Measurements from ENCODE around the gene RIC1.
"Not testable (repeated sequence)": the region's sequence is repeated elsewhere in the genome, so short reads cannot be mapped to it uniquely, and the experiment has no call there.

Gene RIC1

DNA sequence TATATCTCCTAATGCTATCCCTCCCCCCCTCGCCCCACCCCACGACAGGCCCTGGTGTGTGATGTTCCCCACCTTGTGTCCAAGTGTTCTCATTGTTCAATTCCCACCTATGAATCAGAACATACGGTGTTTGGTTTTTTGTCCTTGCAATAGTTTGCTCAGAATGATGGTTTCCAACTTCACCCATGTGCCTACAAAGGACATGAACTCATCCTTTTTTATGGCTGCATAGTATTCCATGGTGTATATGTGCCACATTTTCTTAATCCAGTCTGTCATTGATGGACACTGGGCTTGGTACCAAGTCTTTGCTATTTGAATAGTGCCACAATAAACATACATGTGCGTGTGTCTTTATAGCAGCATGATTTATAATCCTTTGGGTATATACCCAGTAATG, 93.8 kb downstream of the RIC1 start:
- not testable (repeated sequence) for H3K4me3 ChIP-seq (ENCODE audit: low read length in 2 of 2); H3K9ac ChIP-seq (ENCODE audit: low read length in 2 of 2); H3K27ac ChIP-seq (ENCODE audit: low read length); H3K4me1 ChIP-seq (ENCODE audit: control insufficient read depth, insufficient read depth, low read length); H3K36me3 ChIP-seq (ENCODE audit: control insufficient read depth in 2 of 2, insufficient read depth in 2 of 2, low read length in 2 of 2); H3K9me3 ChIP-seq (ENCODE audit: control insufficient read depth in 2 of 2, low read length in 2 of 2); H3K27me3 ChIP-seq (ENCODE audit: control insufficient read depth in 1 of 2, insufficient read depth in 2 of 2, low read length in 2 of 2)

GRCh38 chr9:5735072-5735471, 106.2 kb downstream of the RIC1 start:
- no peaks in the 10 kb centered on the region for H3K27me3 ChIP-seq (ENCODE audit: control insufficient read depth in 1 of 2, insufficient read depth in 2 of 2, low read length in 2 of 2)
- H3K9me3 ChIP-seq (ENCODE audit: control insufficient read depth in 2 of 2, low read length in 2 of 2), result no peaks in the 10 kb centered on the region
- peaks cover 10 to 16% of the 10 kb centered on the region in 2 donors for H3K36me3 ChIP-seq (ENCODE audit: control insufficient read depth in 2 of 2, insufficient read depth in 2 of 2, low read length in 2 of 2)
- H3K4me1 ChIP-seq (ENCODE audit: control insufficient read depth, insufficient read depth, low read length), result no peaks in the 10 kb centered on the region
- H3K27ac ChIP-seq (ENCODE audit: low read length), result no peak overlapping the region
- no peak overlapping the region for H3K9ac ChIP-seq (ENCODE audit: low read length in 2 of 2)
- H3K4me3 ChIP-seq (ENCODE audit: low read length in 2 of 2), result no peak overlapping the region

DNA sequence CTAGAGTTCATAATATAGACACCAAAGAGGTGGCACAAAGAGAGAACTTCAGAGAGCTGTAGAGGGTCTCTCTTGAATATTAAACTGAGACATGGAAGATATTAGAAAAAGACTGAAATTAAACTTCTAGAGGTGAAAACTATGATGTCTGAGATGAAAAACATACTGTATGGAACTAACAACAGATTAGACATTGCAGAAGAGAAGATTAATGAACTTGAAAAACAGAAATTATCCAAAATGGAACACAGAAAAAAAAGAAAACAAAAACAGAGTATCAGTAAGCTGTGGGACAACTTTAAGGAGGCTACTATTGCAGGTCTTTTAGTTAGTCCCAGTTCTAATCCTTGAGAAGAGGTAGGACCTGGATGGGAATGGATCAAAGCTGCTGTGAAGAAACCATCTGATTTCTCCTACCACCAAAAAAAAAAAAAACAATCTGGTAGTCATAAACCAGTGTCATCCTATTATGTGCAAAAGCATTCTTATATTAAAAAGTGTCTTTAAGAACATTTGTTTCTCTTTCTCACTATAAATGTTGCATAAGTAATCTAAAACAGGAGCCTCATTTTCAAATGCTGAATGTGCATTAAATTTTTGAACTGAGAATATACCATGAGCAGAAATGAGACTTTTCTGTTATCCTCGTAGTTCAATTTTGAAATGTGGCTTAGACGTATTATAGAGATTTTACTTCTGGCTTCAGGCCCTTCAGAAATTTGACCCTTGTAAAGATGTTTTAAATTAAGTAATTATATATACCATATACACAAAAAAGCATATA, 107.8 kb downstream of the RIC1 start:
- H3K27me3 ChIP-seq (ENCODE audit: control insufficient read depth in 1 of 2, insufficient read depth in 2 of 2, low read length in 2 of 2), result no peaks in the 10 kb centered on the region
- no peaks in the 10 kb centered on the region for H3K4me1 ChIP-seq (ENCODE audit: control insufficient read depth, insufficient read depth, low read length)
- no peaks in the 10 kb centered on the region for H3K9me3 ChIP-seq (ENCODE audit: control insufficient read depth in 2 of 2, low read length in 2 of 2)
- no peak overlapping the region for H3K4me3 ChIP-seq (ENCODE audit: low read length in 2 of 2)
- H3K36me3 ChIP-seq (ENCODE audit: control insufficient read depth in 2 of 2, insufficient read depth in 2 of 2, low read length in 2 of 2), result peaks cover 10 to 16% of the 10 kb centered on the region in 2 donors
- H3K9ac ChIP-seq (ENCODE audit: low read length in 2 of 2), result no peak overlapping the region
- H3K27ac ChIP-seq (ENCODE audit: low read length), result no peak overlapping the region

- Histone ChIP-seq H3K9me3 (ENCODE audit: control insufficient read depth in 2 of 2, low read length in 2 of 2) (no peaks in the 10 kb centered on the region), H3K27me3 (ENCODE audit: control insufficient read depth in 1 of 2, insufficient read depth in 2 of 2, low read length in 2 of 2) (no peaks in the 10 kb centered on the region), H3K27ac (ENCODE audit: low read length) (no peak overlapping the region), H3K4me3 (ENCODE audit: low read length in 2 of 2) (no peak overlapping the region), H3K9ac (ENCODE audit: low read length in 2 of 2) (no peak overlapping the region), H3K36me3 (ENCODE audit: control insufficient read depth in 2 of 2, insufficient read depth in 2 of 2, low read length in 2 of 2) (peaks cover 20% of the 10 kb centered on the region in 2 donors), H3K4me1 (ENCODE audit: control insufficient read depth, insufficient read depth, low read length) (no peaks in the 10 kb centered on the region)
These were observed 114.2 kb downstream of the RIC1 start for GRCh38 chr9:5743109-5743508.

- H3K36me3 ChIP-seq (ENCODE audit: control insufficient read depth in 2 of 2, insufficient read depth in 2 of 2, low read length in 2 of 2), result peaks cover 6 to 27% of the 10 kb centered on the region in 2 donors
- no peak overlapping the region for H3K27ac ChIP-seq (ENCODE audit: low read length)
- no peaks in the 10 kb centered on the region for H3K27me3 ChIP-seq (ENCODE audit: control insufficient read depth in 1 of 2, insufficient read depth in 2 of 2, low read length in 2 of 2)
- no peak overlapping the region for H3K4me3 ChIP-seq (ENCODE audit: low read length in 2 of 2)
- no peaks in the 10 kb centered on the region for H3K4me1 ChIP-seq (ENCODE audit: control insufficient read depth, insufficient read depth, low read length)
- no peaks in the 10 kb centered on the region for H3K9me3 ChIP-seq (ENCODE audit: control insufficient read depth in 2 of 2, low read length in 2 of 2)
- no peak overlapping the region for H3K9ac ChIP-seq (ENCODE audit: low read length in 2 of 2)
These were observed 119.5 kb downstream of the RIC1 start for GRCh38 chr9:5748438-5748837.

DNA sequence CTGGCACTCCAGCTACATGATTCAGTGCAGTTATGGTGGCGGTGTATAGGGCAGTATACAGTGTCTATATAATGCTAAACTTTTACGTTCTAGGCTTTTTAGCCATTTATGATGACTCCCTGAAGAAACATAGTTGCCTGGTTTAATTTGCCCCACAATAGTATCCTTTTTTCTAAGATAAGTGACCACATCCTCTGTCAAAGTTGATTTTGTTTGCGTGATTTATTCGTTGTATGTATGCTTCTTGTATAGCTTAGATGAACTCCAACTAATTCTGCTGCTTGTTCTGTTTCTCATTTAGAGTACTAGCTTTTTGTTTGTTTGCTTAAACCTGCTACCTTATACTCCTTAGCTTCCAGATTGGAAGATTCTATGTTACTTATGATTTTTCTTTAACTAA, 120.4 kb downstream of the RIC1 start:
- H3K9ac ChIP-seq (ENCODE audit: low read length in 2 of 2), result no peak overlapping the region
- H3K27ac ChIP-seq (ENCODE audit: low read length), result no peak overlapping the region
- no peaks in the 10 kb centered on the region for H3K9me3 ChIP-seq (ENCODE audit: control insufficient read depth in 2 of 2, low read length in 2 of 2)
- peaks cover 8 to 25% of the 10 kb centered on the region in 2 donors for H3K36me3 ChIP-seq (ENCODE audit: control insufficient read depth in 2 of 2, insufficient read depth in 2 of 2, low read length in 2 of 2)
- H3K4me1 ChIP-seq (ENCODE audit: control insufficient read depth, insufficient read depth, low read length), result no peaks in the 10 kb centered on the region
- no peak overlapping the region for H3K4me3 ChIP-seq (ENCODE audit: low read length in 2 of 2)
- no peaks in the 10 kb centered on the region for H3K27me3 ChIP-seq (ENCODE audit: control insufficient read depth in 1 of 2, insufficient read depth in 2 of 2, low read length in 2 of 2)

GRCh38 chr9:5750569-5750968, 121.7 kb downstream of the RIC1 start:
- Histone ChIP-seq H3K9me3 (ENCODE audit: control insufficient read depth in 2 of 2, low read length in 2 of 2) (no peaks in the 10 kb centered on the region), H3K36me3 (ENCODE audit: control insufficient read depth in 2 of 2, insufficient read depth in 2 of 2, low read length in 2 of 2) (peaks cover 8 to 25% of the 10 kb centered on the region in 2 donors), H3K4me1 (ENCODE audit: control insufficient read depth, insufficient read depth, low read length) (no peaks in the 10 kb centered on the region)

DNA sequence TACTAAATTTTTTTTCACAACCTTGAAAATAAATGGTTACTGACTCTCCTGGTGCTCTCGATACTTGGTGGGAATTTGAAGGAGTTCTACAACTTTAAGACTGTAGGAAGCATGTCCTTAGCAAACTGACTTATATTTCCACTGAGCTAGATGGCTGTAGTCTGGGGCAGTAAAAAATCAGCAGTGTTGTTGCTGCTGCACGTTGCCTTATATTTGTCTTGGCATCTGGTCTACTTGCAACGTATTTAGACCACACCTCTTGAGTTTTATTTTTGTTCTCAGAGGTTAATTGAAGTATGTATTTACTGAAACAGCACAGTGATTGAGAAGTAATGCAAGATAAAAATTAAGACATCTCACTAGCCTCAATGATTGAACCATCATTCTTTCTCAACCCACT, 127.7 kb downstream of the RIC1 start:
- Histone ChIP-seq H3K9ac (ENCODE audit: low read length in 2 of 2) (no peak overlapping the region), H3K4me3 (ENCODE audit: low read length in 2 of 2) (no peak overlapping the region), H3K9me3 (ENCODE audit: control insufficient read depth in 2 of 2, low read length in 2 of 2) (no peaks in the 10 kb centered on the region), H3K4me1 (ENCODE audit: control insufficient read depth, insufficient read depth, low read length) (no peaks in the 10 kb centered on the region), H3K27ac (ENCODE audit: low read length) (no peak overlapping the region), H3K36me3 (ENCODE audit: control insufficient read depth in 2 of 2, insufficient read depth in 2 of 2, low read length in 2 of 2) (peaks cover 12 to 23% of the 10 kb centered on the region in 2 donors), H3K27me3 (ENCODE audit: control insufficient read depth in 1 of 2, insufficient read depth in 2 of 2, low read length in 2 of 2) (no peaks in the 10 kb centered on the region)

More at GRCh38 chr9:5750569-5750968, 121.7 kb downstream of the RIC1 start:
- Histone ChIP-seq H3K9ac (ENCODE audit: low read length in 2 of 2) (no peak overlapping the region), H3K27me3 (ENCODE audit: control insufficient read depth in 1 of 2, insufficient read depth in 2 of 2, low read length in 2 of 2) (no peaks in the 10 kb centered on the region), H3K27ac (ENCODE audit: low read length) (no peak overlapping the region), H3K4me3 (ENCODE audit: low read length in 2 of 2) (no peak overlapping the region)

GRCh38 chr9:5760338-5760737, 131.4 kb downstream of the RIC1 start:
- Histone ChIP-seq H3K4me3 (ENCODE audit: low read length in 2 of 2) (no peak overlapping the region), H3K4me1 (ENCODE audit: control insufficient read depth, insufficient read depth, low read length) (no peaks in the 10 kb centered on the region), H3K27me3 (ENCODE audit: control insufficient read depth in 1 of 2, insufficient read depth in 2 of 2, low read length in 2 of 2) (no peaks in the 10 kb centered on the region), H3K36me3 (ENCODE audit: control insufficient read depth in 2 of 2, insufficient read depth in 2 of 2, low read length in 2 of 2) (peaks cover 25 to 41% of the 10 kb centered on the region in 2 donors), H3K27ac (ENCODE audit: low read length) (no peak overlapping the region), H3K9ac (ENCODE audit: low read length in 2 of 2) (no peak overlapping the region), H3K9me3 (ENCODE audit: control insufficient read depth in 2 of 2, low read length in 2 of 2) (no peaks in the 10 kb centered on the region)

DNA sequence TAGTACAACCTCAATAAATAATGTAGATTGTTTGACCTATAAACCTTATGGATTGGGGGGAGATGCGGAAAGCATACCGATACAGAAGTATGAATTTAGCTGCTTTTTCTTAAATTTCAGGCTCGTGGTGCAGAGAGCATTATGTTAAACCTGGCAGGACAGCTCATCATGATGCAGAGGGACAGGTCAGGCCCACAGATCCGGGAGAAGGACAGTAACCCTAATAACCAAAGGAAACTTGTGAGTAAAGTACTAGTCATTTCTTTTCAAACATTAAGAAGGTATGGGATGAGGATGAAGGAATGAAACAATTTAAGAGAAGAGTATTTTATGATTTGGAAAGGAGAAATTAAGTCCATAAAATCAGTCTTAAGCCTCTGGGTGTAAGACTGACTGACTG, 133.5 kb downstream of the RIC1 start:
- Histone ChIP-seq H3K4me3 (ENCODE audit: low read length in 2 of 2) (no peak overlapping the region), H3K9me3 (ENCODE audit: control insufficient read depth in 2 of 2, low read length in 2 of 2) (no peaks in the 10 kb centered on the region), H3K36me3 (ENCODE audit: control insufficient read depth in 2 of 2, insufficient read depth in 2 of 2, low read length in 2 of 2) (peaks cover 32 to 38% of the 10 kb centered on the region in 2 donors), H3K4me1 (ENCODE audit: control insufficient read depth, insufficient read depth, low read length) (no peaks in the 10 kb centered on the region), H3K27ac (ENCODE audit: low read length) (no peak overlapping the region), H3K27me3 (ENCODE audit: control insufficient read depth in 1 of 2, insufficient read depth in 2 of 2, low read length in 2 of 2) (no peaks in the 10 kb centered on the region), H3K9ac (ENCODE audit: low read length in 2 of 2) (no peak overlapping the region)

GRCh38 chr9:5764130-5764868, 135.4 kb downstream of the RIC1 start:
- peaks cover 39 to 41% of the 10 kb centered on the region in 2 donors for H3K36me3 ChIP-seq (ENCODE audit: control insufficient read depth in 2 of 2, insufficient read depth in 2 of 2, low read length in 2 of 2)
- H3K9me3 ChIP-seq (ENCODE audit: control insufficient read depth in 2 of 2, low read length in 2 of 2), result no peaks in the 10 kb centered on the region
- no peaks in the 10 kb centered on the region for H3K4me1 ChIP-seq (ENCODE audit: control insufficient read depth, insufficient read depth, low read length)
- no peaks in the 10 kb centered on the region for H3K27me3 ChIP-seq (ENCODE audit: control insufficient read depth in 1 of 2, insufficient read depth in 2 of 2, low read length in 2 of 2)
- H3K9ac ChIP-seq (ENCODE audit: low read length in 2 of 2), result no peak overlapping the region
- no peak overlapping the region for H3K27ac ChIP-seq (ENCODE audit: low read length)
- no peak overlapping the region for H3K4me3 ChIP-seq (ENCODE audit: low read length in 2 of 2)

Measured in stomach smooth muscle (tissue), 2 donors.